8988T (cell line): ENCODE results near the gene DOK7.

Experiments used
- DNase-seq: peaks from one replicate; pipeline ENCODE4 v3.0.0; 2011

The DOK7 gene

DNA sequence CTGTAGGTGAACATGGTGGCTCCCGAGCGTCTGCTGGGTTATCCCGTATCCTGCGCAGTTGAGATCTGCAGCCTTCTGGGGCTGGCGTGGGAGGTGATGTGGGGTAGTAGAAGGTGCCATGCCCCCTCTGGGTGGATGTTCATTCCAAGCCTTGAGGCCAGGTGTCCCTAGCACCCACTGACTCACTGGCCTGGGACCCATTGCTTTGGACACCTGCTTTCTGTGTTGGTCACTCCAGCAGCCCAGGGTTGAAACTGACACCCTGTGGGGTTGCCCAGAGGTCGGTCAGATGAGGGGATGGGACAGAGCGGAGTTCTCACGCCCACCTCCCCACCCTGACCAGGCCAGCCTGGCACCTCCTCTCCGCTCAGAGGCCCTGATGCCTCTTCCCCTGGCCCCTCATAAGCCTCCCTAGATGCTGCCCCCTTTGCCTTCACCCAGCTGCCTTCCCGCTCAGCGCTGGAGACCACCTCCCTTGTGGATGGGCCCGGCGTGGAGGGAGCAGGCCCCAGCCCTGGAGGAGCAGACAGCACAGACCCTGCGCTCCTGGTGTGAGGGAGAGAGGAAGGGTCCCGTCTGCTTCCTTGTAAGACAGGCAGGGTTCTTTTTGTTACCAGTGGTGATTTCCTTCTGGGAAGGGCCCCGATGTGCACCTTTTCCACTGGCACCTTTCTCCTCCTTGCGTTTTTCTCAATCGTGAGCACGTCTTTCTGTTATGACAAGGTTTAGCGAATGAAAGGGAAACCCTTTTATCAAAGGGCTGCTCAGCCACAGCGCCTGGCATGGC lies 2.0 kb downstream of the DOK7 start:
- DNase-seq: no peak

DNA sequence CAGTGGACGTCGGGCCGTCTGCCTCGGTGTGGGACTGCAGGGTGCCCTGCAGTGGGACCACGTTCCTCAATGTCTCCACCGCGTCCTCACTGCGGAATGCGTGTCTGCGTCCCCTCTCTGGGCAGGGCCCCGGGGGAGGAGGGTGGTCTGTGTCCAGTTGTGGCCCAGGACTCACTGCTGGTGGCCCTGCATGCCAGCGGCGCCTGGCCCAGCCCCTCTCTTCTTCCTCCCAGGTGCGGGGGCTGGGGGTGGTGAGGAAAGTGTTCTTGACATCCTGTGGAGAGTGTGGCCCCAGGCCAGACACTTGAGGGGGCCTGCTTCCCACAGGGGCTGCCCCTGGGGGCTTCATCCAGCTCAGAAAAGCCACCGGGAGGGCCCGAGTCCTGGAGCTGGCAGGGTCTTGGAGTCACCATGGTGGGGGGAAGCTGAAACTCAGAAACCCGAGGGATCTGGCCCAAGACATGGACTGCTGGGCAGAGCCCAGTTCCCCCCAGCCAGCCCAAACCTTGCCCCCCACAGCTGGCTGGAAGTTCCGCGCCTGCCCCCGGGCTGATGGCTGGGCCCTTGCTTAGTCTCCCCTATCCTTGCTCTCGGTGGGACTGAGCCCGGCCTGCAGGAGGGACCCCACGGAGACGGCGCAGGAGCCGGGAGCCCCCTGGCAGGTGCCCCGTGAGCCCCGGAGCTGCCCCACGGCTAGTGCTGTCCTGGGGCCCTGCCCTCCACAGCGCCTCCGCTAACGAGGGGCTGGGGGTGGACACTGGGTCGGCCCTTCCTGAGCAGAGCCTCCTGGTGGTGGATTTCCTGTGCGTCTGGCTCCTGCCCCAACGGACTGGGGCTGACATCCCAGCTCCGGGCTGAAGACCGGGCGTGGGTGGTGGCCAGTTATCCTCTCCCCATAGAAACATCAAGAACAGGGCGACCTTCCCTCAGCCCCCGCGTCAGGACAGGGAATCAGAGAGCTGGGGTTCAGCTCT lies 2.9 kb downstream of the DOK7 start:
- no peak for DNase-seq

DNA sequence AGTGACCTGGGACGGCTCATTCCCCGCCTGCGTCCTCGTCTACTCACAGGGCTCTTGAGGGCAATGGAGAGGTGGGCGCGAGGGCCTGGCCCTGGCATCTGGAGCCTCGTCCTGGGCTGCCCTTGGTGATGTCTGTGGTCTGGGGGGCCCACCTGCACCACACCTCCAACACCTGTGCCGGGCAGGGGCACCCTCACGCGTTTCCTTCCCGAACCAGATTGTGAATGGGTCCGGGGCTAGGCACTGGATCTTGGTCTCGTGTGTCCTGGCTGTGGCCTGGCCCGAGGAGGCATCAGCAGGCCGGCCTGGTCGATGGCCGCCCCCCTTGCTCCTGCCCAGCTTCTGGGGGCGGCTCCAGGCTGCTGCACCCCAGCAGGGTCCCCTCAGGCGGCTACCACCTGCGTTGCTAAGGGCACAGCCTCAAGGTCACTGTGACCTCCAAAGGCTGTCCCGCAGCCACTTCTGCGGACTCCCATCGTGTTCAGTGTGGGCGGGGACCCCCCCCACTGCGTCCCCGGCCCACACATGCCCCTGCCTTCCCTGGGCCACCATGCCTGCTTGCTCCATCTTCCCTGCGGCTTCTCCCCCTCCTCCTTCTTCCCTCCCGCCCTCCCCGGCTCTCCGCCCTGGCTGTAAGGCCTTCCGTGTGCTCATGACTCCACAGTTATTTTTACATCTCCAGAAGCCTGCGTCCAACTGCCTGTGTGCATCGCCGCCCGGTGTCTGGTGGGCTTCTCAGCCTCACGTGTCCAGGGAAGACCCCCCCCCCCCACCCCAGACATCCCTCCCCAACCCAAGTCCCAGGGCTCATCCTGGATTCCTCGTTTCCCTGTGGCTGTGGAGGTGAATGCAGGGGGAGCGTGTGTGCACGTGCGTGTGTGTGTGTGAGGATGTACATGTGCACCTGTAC lies 3.8 kb downstream of the DOK7 start:
- DNase-seq: no peak

DNA sequence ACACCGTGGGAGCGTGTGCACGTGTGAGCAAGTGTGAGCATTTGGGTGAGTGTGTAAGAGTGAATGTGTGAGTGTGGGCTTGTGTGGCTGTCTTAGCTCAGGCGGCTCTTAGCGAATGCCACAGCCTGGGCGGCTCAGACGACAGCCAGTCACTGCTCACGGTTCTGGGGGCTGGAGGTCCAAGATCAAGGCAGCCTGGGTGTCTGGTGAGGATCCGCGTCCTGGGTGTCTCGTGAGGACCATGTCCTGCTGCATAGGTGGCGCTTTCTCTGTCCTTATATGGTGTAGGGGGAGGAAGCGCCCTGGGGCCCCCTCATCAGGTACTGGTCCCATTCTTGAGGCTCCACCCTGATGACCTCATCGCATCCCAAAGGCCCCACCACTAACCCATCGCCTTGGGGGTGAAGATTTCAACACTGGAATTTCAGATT lies 4.5 kb downstream of the DOK7 start:
- no peak for DNase-seq

DNA sequence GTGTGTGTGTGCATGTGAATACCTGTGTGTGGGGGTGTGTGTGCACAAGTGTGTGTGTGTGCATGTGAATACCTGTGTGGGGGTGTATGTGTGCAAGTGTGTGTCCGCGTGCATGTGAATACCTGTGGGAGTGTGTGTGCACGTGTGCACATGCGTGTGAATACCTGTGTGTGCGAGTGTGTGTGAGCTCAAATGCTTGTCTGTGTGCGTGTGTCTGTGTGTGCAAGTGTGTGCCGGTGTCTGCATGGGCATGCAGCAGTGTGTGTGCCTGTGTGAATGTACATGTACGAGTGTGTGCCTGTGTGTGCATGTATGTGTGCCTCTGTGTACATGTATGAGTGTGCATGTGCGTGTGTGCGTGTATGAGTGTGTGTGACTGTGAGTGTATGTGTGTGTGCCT lies 5.0 kb downstream of the DOK7 start:
- DNase-seq: no peak

DNA sequence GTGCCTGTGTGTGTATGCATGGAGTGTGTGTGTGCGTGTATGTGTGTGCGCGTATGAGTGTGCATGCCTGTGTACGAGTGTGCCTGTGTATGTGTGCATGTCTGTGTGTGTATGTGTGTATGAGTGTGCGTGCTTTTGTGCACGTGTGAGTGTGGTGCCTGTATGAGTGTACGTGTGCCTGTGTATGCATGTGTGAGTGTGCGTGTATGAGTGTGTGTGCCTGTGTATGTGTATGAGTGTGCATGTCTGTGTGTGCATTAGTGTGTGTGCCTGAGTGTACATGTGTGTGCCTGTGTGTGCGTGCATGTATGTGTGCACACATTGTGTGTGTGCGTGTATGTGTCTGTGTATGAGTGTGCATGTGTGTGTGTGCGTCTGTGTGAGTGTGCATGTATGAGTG lies 5.7 kb downstream of the DOK7 start:
- no peak for DNase-seq

DNA sequence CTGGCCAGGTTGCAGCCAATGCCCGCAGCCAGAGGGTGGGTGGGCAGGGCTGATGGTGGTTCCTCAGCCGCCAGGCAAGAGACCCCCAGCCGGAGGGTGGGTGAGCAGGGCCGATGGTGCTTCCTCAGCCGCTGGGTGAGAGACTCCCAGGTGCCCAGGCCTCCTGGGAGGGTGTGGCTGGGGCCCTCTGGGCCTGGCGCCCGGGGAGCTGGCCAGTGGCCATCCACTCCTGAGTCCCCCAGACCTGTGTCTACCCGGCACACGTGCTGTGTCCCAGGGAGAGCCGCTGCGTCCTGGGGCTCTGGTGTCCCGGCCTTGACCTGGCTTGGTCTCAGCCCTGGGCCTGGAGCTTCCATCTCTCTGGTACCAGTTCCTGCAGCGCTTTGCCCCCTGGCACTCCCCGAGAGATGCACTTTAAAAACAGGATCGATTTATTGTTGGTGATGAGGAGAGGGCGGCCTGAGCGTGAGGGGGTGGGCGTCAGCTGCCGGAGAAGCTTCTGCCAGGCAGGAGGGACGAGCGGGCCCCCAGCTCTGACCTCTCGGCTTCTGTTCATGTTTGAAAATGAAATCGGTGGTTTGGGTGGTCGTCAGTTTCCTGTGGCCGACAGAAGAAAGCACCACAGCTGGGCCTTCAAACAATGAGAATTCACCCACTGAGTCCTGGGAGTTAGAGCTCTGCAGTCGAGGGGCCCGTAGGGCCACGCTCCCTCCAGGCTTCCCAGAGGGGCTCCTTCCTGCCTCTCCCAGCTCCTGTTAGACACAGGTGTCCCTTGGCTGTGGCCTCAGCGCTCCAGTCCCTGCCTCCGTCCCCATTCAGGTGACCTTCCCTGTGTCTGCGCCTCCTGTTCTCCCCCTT lies 6.5 kb downstream of the DOK7 start:
- DNase-seq: no peak

DNA sequence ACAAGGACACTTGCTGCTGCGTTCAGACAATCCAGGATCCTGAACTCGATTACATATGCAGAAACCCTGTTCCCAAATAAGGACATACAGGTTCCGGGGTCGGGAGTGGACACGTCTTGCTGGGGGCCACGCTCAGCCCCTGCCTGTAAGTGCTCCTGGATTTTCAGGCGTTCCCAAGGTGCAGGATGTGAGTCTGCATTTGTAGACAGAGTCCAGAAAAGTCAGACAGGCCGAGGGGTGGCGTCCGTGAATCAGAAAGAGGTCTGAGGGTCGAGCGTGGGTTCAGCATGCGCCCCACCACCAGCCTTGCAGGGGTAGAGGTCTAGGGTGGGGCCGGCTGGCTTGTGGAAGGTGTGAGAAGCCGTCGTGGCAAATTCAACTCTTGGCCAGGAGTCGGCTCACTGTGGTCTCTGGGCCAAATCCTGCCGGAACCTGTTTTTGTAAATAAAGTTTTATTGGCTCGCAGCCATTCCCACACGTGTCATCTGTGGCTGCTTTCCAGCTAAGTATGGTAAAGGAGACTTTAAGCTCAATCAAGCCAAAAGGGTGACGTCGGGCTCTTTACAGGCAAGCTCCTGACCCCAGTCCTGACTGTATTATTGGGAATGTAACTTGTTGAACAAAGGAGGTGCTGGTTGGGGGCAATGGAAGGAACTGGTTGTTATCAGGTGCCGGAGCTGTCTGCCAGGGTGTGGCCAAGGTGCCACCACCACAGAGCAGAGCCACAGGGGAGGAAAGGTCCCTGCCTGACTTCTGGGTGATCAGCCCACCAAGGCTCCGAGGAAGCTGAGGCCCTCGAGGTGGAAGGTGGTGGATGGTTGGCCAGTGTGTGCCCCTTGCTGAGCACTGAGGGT lies 7.4 kb downstream of the DOK7 start:
- DNase-seq: no peak

DNA sequence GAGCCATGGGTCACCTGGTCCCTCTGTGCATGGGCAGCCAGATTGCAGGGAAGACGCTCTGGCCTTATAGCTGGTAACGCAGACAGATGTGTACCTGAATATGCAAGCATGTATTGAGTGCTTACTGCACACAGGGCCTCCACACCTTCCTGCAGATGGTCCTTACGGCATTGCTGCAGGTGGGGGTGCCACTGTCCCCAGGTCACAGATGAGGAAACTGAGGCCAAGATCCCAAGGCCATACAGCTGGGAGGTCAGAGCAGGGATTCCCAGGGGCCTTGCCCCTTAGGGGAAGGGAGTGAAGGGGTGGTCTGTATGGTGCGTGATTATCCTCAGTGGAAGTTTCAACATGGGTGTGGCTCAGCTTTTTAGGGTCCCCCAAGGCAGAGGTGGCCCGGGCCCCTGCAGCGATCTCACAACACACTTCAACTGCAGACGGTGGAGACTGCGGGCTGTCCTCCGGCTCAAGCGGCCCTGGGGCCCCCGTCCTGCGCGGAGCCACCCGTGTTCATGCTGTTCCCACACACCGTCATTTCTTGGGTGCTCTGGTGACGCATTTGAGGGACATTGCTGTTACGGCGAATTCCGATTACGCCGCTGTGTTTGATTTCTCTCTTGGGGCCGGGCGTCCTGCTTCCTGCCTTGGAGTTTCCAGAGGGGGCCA lies 8.1 kb downstream of the DOK7 start:
- DNase-seq: no peak

DNA sequence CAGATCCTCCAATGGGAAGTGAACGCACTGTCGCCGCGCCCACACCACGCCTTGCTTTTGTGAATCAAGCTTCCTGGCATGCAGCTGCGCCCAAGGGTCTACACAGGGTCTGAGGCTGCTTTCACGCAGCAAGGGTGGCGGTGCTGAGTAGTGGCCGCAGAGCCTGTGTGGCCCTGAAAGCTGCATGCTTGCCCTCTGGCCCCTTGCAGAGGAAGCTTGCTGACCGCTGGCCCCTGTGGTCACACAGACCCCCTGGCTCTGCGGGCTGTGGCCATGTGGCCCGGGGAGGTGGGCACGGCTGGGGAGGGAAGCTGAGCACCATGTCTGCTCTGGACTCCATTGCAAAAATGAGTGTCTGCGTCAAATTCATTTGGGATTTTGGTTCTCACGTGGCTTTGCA lies 8.8 kb downstream of the DOK7 start:
- DNase-seq: no peak

DNA sequence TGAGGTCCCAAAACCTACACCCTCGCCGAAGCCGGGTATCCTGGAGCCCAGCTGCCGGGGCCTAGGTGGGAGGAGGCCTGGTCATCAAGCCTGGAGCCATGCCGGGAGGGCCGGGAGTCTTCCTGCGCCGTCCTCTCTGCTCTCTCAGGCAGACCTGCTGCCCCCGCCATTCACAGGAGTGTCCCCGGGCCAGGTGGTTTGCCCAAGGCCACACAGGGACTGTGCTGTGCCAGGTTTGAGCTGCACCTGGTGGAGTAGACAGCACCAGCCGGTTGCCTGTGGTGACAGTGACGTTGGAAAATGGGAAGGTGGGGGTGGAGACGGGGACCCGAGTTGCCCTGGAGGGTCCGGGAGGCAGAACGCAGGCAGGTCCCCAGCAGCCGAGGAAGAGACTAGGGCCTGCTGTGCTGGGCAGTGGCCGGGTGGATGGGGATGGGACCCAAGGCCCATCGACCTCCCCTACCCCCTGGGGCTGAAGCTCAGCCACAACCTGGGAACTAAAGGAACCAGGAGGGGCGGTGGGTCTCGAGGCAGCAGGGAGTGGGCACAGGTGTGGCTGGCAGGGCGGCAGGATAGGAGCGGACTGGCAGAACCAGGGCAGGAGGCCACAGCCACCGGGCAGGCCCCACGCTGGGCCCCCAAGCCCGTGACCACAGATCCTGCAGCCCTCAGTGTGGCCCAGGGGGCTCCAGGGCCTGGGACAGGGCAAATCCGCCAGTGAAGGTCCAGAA lies 9.5 kb downstream of the DOK7 start:
- DNase-seq: no peak

DNA sequence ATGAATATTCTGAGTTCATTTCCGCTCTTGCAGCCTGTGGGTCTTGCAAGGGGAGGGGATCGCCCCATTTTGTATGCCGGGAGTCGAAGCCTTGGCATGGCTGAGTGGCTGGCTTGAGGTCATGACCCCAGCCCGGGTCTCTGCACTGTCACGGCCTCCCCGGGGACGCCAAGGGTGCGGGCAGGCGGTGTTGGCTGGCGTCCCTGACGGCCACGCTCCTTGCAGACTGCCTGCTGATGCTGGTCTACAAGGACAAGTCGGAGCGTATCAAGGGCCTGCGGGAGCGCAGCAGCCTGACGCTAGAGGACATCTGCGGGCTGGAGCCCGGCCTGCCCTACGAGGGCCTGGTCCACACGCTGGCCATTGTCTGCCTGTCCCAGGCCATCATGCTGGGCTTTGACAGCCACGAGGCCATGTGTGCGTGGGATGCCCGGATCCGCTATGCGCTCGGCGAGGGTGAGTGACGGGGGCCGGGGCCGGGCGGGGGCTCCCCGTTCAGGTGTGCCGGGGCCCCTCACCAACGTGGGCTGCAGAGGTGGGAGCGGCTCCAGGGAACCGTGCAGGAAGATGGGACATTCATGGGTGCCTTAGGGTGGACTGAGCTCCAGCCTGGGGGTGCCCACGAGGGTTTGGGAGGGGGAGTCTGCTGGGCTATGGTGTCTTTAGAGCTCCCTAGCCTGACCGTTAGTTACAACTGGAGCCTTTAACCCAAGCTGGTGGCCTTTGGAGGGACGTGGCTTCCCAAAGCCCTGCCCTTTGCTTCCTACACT lies 10.3 kb downstream of the DOK7 start:
- DNase-seq: no peak

DNA sequence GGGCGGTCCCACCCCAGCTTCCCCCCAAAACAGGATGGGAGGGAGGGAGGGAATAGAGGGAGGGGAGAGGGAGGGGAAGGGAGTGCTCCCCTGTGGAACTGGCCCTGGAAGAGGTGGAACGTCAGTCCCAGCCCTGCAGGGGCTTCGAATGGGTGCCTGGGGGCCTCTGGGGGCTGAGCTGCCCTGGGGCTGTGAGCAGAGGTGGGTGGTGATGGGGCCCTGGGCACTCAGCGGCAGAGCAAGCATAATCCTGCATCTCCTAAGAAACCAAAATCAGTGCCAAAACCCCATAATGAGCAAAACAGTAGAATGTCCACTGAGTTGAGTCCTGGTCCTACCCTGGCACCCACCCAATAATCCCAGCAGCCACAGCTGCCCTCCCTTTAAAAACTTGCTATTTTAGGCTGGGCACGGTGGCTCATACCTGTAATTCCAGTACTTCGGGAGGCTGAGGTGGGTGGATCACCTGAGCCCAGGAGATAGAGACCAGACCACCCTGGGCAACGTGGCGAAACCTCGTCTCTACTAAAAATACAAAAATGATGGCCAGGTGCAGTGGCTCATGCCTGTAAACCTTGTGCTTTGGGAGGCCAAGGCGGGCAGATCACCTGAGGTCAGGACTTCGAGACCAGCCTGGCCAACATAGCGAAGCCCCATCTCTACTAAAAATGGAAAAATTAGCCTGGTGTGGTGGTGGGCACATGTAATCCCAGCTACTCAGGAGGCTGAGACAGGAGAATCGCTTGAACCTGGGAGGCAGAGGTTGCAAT lies 11.1 kb downstream of the DOK7 start:
- no peak for DNase-seq

DNA sequence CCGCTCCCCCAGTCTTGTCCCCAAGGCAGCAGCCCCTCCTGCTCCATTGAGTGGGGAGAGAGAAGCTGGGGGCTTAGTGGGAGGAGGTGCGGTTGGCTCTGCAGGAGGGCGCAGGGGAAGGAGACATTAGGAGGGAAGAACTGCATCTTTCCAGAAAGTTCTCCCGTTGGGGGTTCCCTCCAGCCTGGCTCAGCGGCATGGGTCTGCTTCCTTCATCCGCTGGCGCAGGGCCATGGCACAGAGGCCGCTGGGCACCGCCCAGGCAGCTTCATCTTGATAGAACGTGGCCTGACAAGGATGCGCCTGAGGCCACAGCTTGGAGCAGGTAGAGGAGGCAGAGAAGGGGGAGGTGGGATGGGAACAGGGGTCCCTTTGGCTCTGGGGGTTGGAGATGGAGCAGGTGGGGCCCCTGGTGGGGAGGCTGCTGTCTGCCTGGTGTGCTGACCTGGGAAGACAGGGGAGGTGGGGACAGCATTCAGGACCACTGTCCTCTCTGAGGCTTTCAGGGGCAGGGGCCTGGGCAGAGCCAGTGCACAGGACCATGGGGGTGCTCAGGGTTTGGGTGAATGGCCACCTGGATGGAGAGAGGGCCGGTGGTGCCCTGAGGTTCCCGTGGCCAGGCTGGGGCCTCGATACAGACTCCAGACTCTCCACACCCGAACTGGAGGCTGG lies 12.1 kb downstream of the DOK7 start:
- DNase-seq: no peak

DNA sequence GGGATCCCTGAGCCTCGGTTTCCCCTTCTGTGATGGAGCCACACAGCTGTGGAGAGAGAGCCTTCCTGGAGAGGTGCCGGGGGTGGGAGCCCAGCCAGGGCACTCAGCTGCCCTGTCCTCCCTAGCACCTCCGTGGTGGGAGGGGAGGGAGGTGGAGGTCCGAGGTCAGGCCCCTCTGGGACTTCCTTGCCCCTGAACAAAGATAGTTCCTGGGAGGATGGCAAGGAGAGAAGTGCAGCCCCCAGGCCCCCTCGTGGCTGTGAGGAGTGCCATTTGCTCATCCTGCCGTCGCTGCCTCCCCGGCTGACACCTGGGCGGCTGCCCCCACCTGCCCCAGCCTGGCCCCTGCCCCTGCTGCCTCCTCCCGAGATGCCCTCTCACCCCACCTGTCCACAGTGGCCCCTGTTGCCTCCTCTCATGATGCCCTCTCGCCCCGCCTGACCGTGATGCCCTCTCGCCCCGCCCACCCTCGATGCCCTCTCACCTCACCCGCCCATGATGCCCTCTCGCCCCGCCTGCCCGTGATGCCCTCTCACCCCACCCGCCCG lies 12.7 kb downstream of the DOK7 start:
- no peak for DNase-seq

DNA sequence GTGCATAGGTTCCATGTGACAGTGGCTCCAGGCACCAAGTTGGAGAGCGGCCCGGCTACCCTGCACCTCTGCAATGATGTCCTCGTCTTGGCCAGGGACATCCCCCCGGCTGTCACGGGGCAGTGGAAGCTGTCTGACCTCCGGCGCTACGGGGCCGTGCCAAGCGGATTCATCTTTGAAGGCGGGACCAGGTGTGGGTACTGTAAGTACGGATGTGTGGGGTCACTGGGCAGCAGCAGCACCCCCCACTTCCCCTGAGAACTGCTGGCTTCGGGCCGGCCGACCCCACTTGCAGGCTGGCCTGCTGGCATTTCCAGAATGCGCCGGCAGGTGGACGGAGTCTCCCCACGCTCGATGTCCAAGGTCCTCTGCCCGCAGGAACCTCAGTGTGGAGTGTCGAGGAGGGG lies 13.2 kb downstream of the DOK7 start:
- no peak for DNase-seq
